ENCODE data around the gene CTU1.

Gene CTU1

GRCh38 chr19:51108066-51108804 is at the start of gene CTU1:
CTU1 (minus strand) TSS chr19:51108409; CDS start chr19:51104569, 3,840 bp downstream.
- peaks cover 10% of the 10 kb centered on the region for H3K36me3 ChIP-seq (ENCODE audit: low read depth)
- ATAC-seq (ENCODE audit: low read depth) (peak; percentile 98), DNase-seq (ENCODE audit: low spot score) (peak; percentile 98)
- peak within 1 kb of the TSS; percentile 68 for H3K4me3 ChIP-seq (ENCODE audit: severe bottlenecking)
- no peaks in the 10 kb centered on the region for H3K27me3 ChIP-seq (ENCODE audit: insufficient read depth, poor library complexity, severe bottlenecking)
- TF ChIP-seq CTCF (IDR thresholded peaks at IDR 0.05; ENCODE audit: poor library complexity, severe bottlenecking), result no peak
- no peaks in the 10 kb centered on the region for H3K4me1 ChIP-seq (ENCODE audit: insufficient read depth, poor library complexity, severe bottlenecking)
- no peaks in the 10 kb centered on the region for H3K9me3 ChIP-seq (ENCODE audit: severe bottlenecking)
- peak within 1 kb of the TSS; percentile 44 for H3K27ac ChIP-seq (ENCODE audit: poor library complexity, severe bottlenecking)

GRCh38 chr19:51157265-51157664 is 49.1 kb upstream of the CTU1 start:
- Histone ChIP-seq H3K4me3 (ENCODE audit: severe bottlenecking) (no peak overlapping the region), H3K4me1 (ENCODE audit: insufficient read depth, poor library complexity, severe bottlenecking) (no peaks in the 10 kb centered on the region), H3K27ac (ENCODE audit: poor library complexity, severe bottlenecking) (no peak overlapping the region), H3K36me3 (ENCODE audit: low read depth) (no peaks in the 10 kb centered on the region), H3K9me3 (ENCODE audit: severe bottlenecking) (no peaks in the 10 kb centered on the region), H3K27me3 (ENCODE audit: insufficient read depth, poor library complexity, severe bottlenecking) (peaks cover 9% of the 10 kb centered on the region)
- ATAC-seq (ENCODE audit: low read depth) (no peak), DNase-seq (ENCODE audit: low spot score) (no peak)
- TF ChIP-seq CTCF (IDR thresholded peaks at IDR 0.05; ENCODE audit: poor library complexity, severe bottlenecking), result no peak

- Histone ChIP-seq H3K27ac (ENCODE audit: poor library complexity, severe bottlenecking) (no peak overlapping the region), H3K4me3 (ENCODE audit: severe bottlenecking) (no peak overlapping the region), H3K36me3 (ENCODE audit: low read depth) (no peaks in the 10 kb centered on the region), H3K4me1 (ENCODE audit: insufficient read depth, poor library complexity, severe bottlenecking) (no peaks in the 10 kb centered on the region), H3K27me3 (ENCODE audit: insufficient read depth, poor library complexity, severe bottlenecking) (peaks cover 9% of the 10 kb centered on the region), H3K9me3 (ENCODE audit: severe bottlenecking) (no peaks in the 10 kb centered on the region)
- ATAC-seq (ENCODE audit: low read depth) (no peak), DNase-seq (ENCODE audit: low spot score) (no peak)
- TF ChIP-seq CTCF (IDR thresholded peaks at IDR 0.05; ENCODE audit: poor library complexity, severe bottlenecking), result no peak
Observed at GRCh38 chr19:51156710-51157109, 48.5 kb upstream of the CTU1 start.

GRCh38 chr19:51150627-51151026 is 42.4 kb upstream of the CTU1 start:
- peaks cover 13% of the 10 kb centered on the region for H3K27me3 ChIP-seq (ENCODE audit: insufficient read depth, poor library complexity, severe bottlenecking)
- ATAC-seq (ENCODE audit: low read depth), result no peak

More at GRCh38 chr19:51150627-51151026, 42.4 kb upstream of the CTU1 start:
- H3K4me3 ChIP-seq (ENCODE audit: severe bottlenecking), result no peak overlapping the region
- TF ChIP-seq CTCF (IDR thresholded peaks at IDR 0.05; ENCODE audit: poor library complexity, severe bottlenecking), result no peak
- no peaks in the 10 kb centered on the region for H3K36me3 ChIP-seq (ENCODE audit: low read depth)
- DNase-seq (ENCODE audit: low spot score), result no peak
- no peaks in the 10 kb centered on the region for H3K9me3 ChIP-seq (ENCODE audit: severe bottlenecking)
- H3K4me1 ChIP-seq (ENCODE audit: insufficient read depth, poor library complexity, severe bottlenecking), result no peaks in the 10 kb centered on the region
- H3K27ac ChIP-seq (ENCODE audit: poor library complexity, severe bottlenecking), result no peak overlapping the region

Measured in RWPE2 (cell line).